Subcutaneous adipose tissue (tissue), 4 donors: ENCODE data around the gene MIB2. TPM values are rescaled to one million over a fixed set of nuclear protein-coding genes. Genes with fewer than 3 reads are reported as not detected.
"Not testable (repeated sequence)": the region's sequence is repeated elsewhere in the genome, so short reads cannot be mapped to it uniquely, and the experiment has no call there.

Experiments
- total RNA-seq, 4 donors: library from RNA; depleted of rRNA; stranded (reverse); fragments of >200 nt; gene quantifications; one replicate each; pipeline ENCODE4 v1.1.0, GENCODE V29; 2016
- TF ChIP-seq, protein P1 (sequence below): fragments of 450-650 bp; IDR thresholded peaks from one replicate; pipeline ENCODE4 v1.5.1; 2016; ENCODE audit warnings: low read depth, mild to moderate bottlenecking, control low read depth, antibody characterized with exemption, moderate library complexity

The MIB2 gene
- total RNA-seq, 4 donors from 2014 or later: 18.8 to 64.4 (median 27.4) TPM

DNA sequence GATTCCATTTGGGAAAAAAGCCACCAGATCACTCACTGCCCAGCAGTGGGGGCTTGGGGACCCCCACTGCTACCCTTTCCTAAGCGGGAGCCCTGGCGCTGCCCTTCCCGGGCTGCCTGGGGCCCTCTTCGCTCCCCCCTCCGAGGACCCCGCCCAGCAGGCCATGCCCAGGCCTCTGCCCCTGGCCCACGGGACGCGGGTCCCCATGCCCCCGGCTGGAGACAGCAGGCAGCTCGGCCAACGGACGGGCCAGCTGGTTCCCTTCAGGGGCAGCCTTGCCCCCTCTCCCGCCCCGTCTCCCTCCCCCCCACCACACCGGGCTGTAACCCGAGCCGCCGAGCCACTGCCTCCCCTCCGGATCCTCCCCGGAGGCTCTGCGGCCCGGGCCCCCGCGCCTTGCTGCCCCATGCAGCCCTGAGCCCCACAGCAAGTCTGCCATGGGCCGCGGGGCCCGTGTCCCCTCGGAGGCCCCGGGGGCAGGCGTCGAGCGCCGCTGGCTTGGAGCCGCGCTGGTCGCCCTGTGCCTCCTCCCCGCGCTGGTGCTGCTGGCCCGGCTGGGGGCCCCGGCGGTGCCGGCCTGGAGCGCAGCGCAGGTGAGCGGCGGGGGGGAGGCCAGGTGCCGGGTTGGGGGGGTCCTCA lies 16.6 kb downstream of the MIB2 start, which contains the start of gene MMP23B:
MMP23B (plus strand) TSS at position 392 of the 639 bp plus-strand sequence; CDS start at position 438, 46 bp downstream.
- TF ChIP-seq, protein P1, sequence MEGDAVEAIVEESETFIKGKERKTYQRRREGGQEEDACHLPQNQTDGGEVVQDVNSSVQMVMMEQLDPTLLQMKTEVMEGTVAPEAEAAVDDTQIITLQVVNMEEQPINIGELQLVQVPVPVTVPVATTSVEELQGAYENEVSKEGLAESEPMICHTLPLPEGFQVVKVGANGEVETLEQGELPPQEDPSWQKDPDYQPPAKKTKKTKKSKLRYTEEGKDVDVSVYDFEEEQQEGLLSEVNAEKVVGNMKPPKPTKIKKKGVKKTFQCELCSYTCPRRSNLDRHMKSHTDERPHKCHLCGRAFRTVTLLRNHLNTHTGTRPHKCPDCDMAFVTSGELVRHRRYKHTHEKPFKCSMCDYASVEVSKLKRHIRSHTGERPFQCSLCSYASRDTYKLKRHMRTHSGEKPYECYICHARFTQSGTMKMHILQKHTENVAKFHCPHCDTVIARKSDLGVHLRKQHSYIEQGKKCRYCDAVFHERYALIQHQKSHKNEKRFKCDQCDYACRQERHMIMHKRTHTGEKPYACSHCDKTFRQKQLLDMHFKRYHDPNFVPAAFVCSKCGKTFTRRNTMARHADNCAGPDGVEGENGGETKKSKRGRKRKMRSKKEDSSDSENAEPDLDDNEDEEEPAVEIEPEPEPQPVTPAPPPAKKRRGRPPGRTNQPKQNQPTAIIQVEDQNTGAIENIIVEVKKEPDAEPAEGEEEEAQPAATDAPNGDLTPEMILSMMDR: no peak

DNA sequence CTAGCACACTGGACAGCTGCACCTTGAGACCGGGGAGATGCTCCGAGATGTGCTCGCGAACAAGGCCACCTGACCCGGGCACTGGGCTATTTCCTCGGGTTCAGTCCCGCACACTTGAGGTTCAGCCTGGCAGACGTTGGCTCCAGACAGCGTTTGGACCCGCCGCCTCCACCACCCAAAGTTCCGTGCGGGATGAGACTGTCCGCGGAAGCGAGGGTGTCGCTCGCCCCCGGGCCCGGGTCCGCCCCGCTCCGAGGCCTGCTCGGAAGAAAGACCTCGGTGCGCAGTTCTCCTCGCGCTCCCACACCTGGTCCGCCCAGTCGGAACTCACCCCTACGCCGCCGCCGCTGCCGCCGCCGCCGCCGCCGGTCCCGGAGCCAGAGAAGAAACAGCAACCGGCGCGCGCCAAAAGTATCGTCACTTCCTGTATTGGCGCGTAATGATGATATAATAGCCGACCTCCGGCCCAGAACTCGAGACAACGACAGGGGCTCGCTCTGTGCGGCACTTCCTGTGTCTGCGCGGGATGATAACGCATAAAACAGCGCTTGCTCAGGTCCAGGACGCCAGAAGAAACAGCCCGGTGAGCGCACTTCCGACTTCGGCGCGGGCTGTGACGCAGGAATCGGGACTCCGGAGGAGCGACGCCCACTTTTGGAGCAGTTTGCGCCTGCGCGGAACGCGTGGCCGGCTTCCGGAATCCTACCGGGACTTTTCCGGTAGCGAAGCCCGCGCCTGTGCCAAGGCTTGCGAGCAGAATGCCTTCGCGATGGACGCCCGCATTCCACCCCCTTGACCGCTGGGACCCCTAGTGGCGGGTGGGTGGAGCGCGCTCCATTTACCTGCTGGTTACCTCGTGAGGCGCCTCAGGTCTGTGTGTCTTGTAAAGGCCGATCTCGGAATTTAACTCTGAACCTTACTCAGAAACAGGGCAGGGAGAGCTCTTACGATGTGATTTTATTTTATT lies 43.6 kb downstream of the MIB2 start, which contains the start of gene CDK11B:
CDK11B (minus strand) TSS at position 422 of the 967 bp plus-strand sequence. CDS start 1,519 bp downstream, outside the sequence.
- TF ChIP-seq, protein P1: not testable (repeated sequence)

DNA sequence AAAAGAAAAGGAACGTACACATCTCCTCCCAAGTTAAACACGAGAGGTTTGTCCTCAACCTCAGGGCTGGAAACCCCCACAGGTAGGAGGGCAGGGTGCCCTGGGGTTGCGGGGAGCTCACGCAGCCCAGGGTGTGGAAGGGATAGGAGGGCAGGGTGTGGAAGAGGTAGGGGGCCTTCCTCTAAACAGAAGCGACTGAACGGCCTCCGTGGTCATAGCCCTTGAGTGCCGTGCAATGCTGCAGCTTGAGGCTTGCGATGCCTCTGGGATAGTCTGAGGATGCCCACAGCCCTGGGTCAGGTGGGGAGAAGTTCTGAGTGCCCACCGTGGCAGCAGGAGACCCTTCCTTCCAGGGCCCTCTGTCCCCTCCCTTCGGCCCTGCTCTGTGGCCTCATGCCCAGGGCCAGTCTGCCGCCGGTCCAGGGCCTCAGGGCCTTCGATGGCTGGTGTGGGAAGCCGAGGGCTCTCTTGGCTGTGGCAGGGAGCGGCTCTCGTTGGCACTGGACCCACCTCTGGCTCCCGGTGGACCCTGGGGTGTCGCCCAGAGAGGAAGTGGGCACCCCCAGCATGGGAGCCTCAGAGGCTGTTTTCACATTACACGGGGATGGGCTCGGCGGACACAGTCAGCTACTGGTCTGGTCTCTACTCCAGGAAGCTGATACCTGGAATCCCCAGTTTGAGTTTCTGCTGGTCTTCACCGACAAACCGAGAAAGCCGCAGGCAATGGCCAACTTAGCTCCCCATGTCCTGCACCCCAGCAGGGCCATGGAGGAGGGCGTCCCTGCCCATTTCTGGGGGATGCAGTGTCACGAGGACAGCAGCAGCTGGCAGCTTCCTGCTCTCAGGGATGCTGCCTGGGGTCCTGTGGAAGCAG lies 49.9 kb downstream of the MIB2 start:
- TF ChIP-seq, protein P1: no peak

DNA sequence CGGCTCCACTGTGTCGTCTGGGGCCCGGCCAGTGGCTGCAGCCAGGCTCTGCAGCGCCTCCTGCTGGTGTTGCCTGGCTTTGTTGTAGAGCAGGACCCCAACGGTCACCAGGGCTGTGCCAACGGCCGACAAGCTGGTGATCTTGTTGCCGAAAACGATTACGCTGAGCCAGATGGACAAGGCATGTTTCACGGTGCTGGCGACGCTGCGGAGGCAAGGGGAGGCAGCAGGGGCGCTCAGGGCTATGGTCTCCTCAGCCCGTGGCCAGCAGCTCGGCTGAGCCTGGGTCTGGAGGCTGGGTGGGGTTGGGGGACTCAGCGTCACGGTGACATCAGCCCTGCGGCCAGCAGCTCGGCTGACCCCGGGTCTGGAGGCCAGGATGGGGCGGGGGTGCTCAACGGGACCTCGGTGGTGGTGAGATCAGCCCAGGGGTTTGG lies 50.5 kb downstream of the MIB2 start:
- TF ChIP-seq, protein P1: no peak

DNA sequence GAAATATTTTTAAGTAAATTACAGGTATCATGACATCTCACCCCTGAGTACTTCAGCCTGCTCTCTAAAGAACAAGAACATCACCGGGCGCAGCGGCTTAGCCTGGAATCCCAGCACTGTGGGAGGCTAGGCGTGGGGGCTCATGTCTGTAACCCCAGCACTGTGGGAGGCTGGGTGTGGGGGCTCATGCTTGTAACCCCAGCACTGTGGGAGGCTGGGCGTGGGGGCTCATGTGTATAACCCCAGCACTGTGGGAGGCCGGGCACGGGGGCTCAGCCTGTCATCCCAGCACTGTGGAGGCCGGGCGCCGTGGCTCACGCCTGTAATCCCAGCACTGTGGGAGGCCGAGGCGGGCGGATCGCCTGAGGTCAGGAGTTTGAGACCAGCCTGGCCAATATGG lies 51.2 kb downstream of the MIB2 start:
- TF ChIP-seq, protein P1: no peak

DNA sequence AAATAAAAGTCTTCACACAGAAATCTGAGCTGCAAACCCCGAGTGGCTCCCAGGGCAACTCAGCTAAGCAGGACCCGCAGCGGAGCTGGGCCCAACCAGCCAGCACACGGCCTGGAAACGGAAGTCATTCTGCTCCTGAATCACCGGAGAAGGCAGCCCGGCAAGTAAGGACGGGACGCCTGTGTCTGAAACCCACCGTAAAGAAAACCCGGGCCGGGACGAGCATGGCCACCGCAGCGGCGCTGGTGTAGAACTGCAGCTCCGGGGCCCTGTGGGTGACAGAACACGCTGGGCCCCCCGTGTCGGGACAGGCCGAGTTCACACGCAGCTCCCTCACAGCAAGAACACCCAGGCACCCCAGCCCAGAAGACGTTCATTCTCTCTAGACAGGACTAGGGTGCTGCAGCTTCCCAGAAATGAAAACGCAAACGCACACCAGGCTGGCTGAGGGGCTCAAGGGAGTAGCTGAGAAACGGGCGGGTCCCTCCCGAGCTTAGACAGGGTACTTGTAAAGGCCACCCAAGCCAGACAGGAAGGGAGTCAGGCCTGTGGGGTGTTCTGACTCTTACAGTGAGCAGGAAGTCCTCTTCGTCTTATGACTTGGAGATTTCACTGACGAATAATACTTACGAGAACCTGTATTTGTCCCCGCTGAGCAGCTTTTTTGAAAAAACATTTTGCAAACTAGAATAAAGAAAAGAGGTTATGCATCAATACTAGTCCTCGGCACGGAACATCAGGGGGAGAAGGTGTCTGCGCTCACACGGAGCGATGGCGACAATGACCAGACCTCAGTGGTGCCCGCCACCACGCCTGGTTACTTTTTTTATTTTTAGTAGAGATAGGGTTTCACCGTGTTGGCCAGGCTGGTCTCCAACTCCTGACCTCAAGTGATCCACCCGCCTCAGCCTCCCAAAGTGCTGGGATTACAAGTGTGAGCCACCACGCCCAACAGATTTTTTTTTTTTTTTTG lies 54.5 kb downstream of the MIB2 start:
- TF ChIP-seq, protein P1: no peak
